Hepatocyte (in vitro differentiated cells): ENCODE measurements around the gene TM9SF1.

ENCODE experiments used
- CTCF ChIP-seq: fragments of 200-600 bp; sonication (generic); IDR thresholded peaks from 2 replicates; pipeline ENCODE4 v1.5.1; 2016; ENCODE audit warnings: antibody characterized with exemption, mild to moderate bottlenecking; ENCODE audit not compliant: poor library complexity
- EZH2 ChIP-seq: fragments of 200-600 bp; sonication (generic); IDR thresholded peaks from 2 replicates; pipeline ENCODE4 v1.6.1; 2016; ENCODE audit warnings: antibody characterized with exemption, mild to moderate bottlenecking, borderline replicate concordance

GRCh38 chr14:24145219-24145618, 50.0 kb downstream of the TM9SF1 start:
- TF ChIP-seq CTCF (no peak), EZH2 (no peak)
